ENCODE results near the gene ASPG.

GRCh38 chr14:104102282-104102914 is 16.9 kb downstream of the ASPG start:
- TF ChIP-seq ZNF174 (tag by site-specific recombination; IDR thresholded peaks at IDR 0.05) (no peak), CTCF (tag by site-specific recombination; IDR thresholded peaks at IDR 0.05) (no peak), ZNF626 (tag by site-specific recombination; IDR thresholded peaks at IDR 0.05) (no peak), ZFP37 (tag by site-specific recombination; IDR thresholded peaks at IDR 0.05) (no peak)

Data from HEK293 (cell line).